Mesenchymal stem cell (in vitro differentiated cells and primary cell): ENCODE measurements around the gene PDGFA.
"Not testable (repeated sequence)": the region's sequence is repeated elsewhere in the genome, so short reads cannot be mapped to it uniquely, and the experiment has no call there.

Source experiments
- DNase-seq: peaks from one replicate; pipeline ENCODE4 v3.0.0-alpha.2; 2013
- H2AFZ ChIP-seq: one replicate; pipeline ENCODE4 v1.6.1; 2013; ENCODE audit warnings: low read depth, mild to moderate bottlenecking, control low read depth, inconsistent platforms, low read length, moderate library complexity
- H2AK5ac ChIP-seq: 2 replicates; pipeline ENCODE4 v1.6.1; 2013; ENCODE audit warnings: low read length, moderate library complexity, mild to moderate bottlenecking, inconsistent platforms; ENCODE audit not compliant: severe bottlenecking
- H2BK120ac ChIP-seq: one replicate; pipeline ENCODE4 v1.6.1; 2013; ENCODE audit warnings: low read depth, mild to moderate bottlenecking, inconsistent platforms, low read length, moderate library complexity
- H2BK12ac ChIP-seq, 2 experiments: one replicate each; pipeline ENCODE4 v1.6.1; 2013; ENCODE audit warnings: inconsistent platforms in 2 of 2, low read length in 2 of 2, mild to moderate bottlenecking in 2 of 2, moderate library complexity in 2 of 2, control low read depth in 1 of 2
- H2BK15ac ChIP-seq: one replicate; pipeline ENCODE4 v1.6.1; 2013; ENCODE audit warnings: mild to moderate bottlenecking, low read depth, inconsistent platforms; ENCODE audit not compliant: poor library complexity, severe bottlenecking
- H2BK5ac ChIP-seq: 2 replicates; pipeline ENCODE4 v1.6.1; 2013; ENCODE audit warnings: low read depth, mild to moderate bottlenecking, low read length, control low read depth, inconsistent platforms; ENCODE audit not compliant: poor library complexity, severe bottlenecking
- H3K14ac ChIP-seq, 2 experiments: one replicate each; pipeline ENCODE4 v1.6.1; 2013; ENCODE audit warnings: inconsistent platforms in 2 of 2, low read length in 2 of 2, control low read depth in 1 of 2, mild to moderate bottlenecking in 1 of 2, moderate library complexity in 1 of 2
- H3K18ac ChIP-seq, 2 experiments: one replicate each; pipeline ENCODE4 v1.6.1; 2013; ENCODE audit warnings: inconsistent platforms in 2 of 2, low read length in 2 of 2, control low read depth in 1 of 2, low read depth in 1 of 2, mild to moderate bottlenecking in 1 of 2
- H3K23ac ChIP-seq, 2 experiments: one replicate each; pipeline ENCODE4 v1.6.1; 2013; ENCODE audit warnings: inconsistent platforms in 2 of 2, low read length in 2 of 2, mild to moderate bottlenecking in 2 of 2, moderate library complexity in 2 of 2, control low read depth in 1 of 2
- H3K27ac ChIP-seq: 2 replicates; pipeline ENCODE4 v1.5.1; 2013; ENCODE audit warnings: mild to moderate bottlenecking, moderate library complexity, low read length, control low read depth, inconsistent platforms; ENCODE audit not compliant: poor library complexity, severe bottlenecking
- H3K27me3 ChIP-seq, 2 experiments: 2 replicates each; pipeline versions ENCODE4 v1.6.1 to v1.7.0; 2013; ENCODE audit warnings: low read length in 2 of 2, mild to moderate bottlenecking in 2 of 2, moderate library complexity in 2 of 2, control low read depth in 1 of 2, inconsistent platforms in 1 of 2; ENCODE audit not compliant: control insufficient read depth in 1 of 2, insufficient read depth in 1 of 2
- H3K36me3 ChIP-seq, 2 experiments: 2 replicates each; pipeline versions ENCODE4 v1.6.1 to v1.7.0; 2013; ENCODE audit warnings: low read length in 2 of 2, control low read depth in 1 of 2, inconsistent platforms in 1 of 2, low read depth in 1 of 2, mild to moderate bottlenecking in 1 of 2; ENCODE audit not compliant: insufficient read depth in 2 of 2, control insufficient read depth in 1 of 2
- H3K4ac ChIP-seq, 2 experiments: one replicate each; pipeline ENCODE4 v1.6.1; 2013; ENCODE audit warnings: inconsistent platforms in 2 of 2, low read length in 2 of 2, mild to moderate bottlenecking in 2 of 2, moderate library complexity in 2 of 2, control low read depth in 1 of 2, low read depth in 1 of 2
- H3K4me1 ChIP-seq: 2 replicates; pipeline ENCODE4 v1.6.1; 2013; ENCODE audit warnings: low read depth, low read length, control low read depth; ENCODE audit not compliant: control insufficient read depth, insufficient read depth
- H3K4me2 ChIP-seq: 2 replicates; pipeline ENCODE4 v1.6.1; 2013; ENCODE audit warnings: low read length, mild to moderate bottlenecking, inconsistent platforms; ENCODE audit not compliant: poor library complexity, severe bottlenecking
- H3K4me3 ChIP-seq, 2 experiments: 2 replicates each; pipeline versions ENCODE4 v1.5.1 to v1.7.0; 2013; ENCODE audit warnings: low read length in 2 of 2, mild to moderate bottlenecking in 2 of 2, control low read depth in 1 of 2, low read depth in 1 of 2; ENCODE audit not compliant: insufficient read depth in 1 of 2
- H3K79me1 ChIP-seq: replicated peaks from 2 replicates; pipeline ENCODE4 v1.6.1; 2013; ENCODE audit warnings: mild to moderate bottlenecking, control low read depth, low read length, inconsistent platforms; ENCODE audit not compliant: poor library complexity, severe bottlenecking
- H3K9ac ChIP-seq: 2 replicates; pipeline ENCODE4 v1.7.0; 2013; ENCODE audit warnings: mild to moderate bottlenecking, low read length, moderate library complexity
- H3K9me3 ChIP-seq: 2 replicates; pipeline ENCODE4 v1.7.0; 2013; ENCODE audit warnings: mild to moderate bottlenecking, low read length; ENCODE audit not compliant: control insufficient read depth
- H4K8ac ChIP-seq: one replicate; pipeline ENCODE4 v1.6.1; 2013; ENCODE audit warnings: inconsistent platforms, mild to moderate bottlenecking, low read length, moderate library complexity
- H4K91ac ChIP-seq: one replicate; pipeline ENCODE4 v1.6.1; 2013; ENCODE audit warnings: mild to moderate bottlenecking, low read length, inconsistent platforms
- WGBS: methylation state at CpG from one replicate; pipeline ENCODE4 v1.1.7; 2013; ENCODE audit warnings: mixed read lengths; 5-methylcytosine and 5-hydroxymethylcytosine counted together

The PDGFA gene

GRCh38 chr7:553636-554111, 34.0 kb upstream of the PDGFA start:
- Histone ChIP-seq H2BK120ac (no peak overlapping the region), H3K4me1 (peaks cover 11% of the 10 kb centered on the region), H4K8ac (peak overlapping the region; percentile 2), H2BK12ac (no peak overlapping the region), H3K4me3 (no peak overlapping the region), H3K9me3 (peaks cover 4% of the 10 kb centered on the region), H3K9ac (no peak overlapping the region), H2BK15ac (no peak overlapping the region), H3K14ac (no peak overlapping the region), H3K27me3 (peaks cover 0 to 26% of the 10 kb centered on the region in 2 experiments), H2AK5ac (peak overlapping the region; percentile 65), H3K27ac (no peak overlapping the region), H3K18ac (no peak overlapping the region), H3K23ac (no peak overlapping the region), H3K36me3 (peaks cover 0 to 11% of the 10 kb centered on the region in 2 experiments), H3K4ac (no peak overlapping the region), H2AFZ (no peak overlapping the region), H4K91ac (no peak overlapping the region), H3K4me2 (no peak overlapping the region), H3K79me1 (no peaks in the 10 kb centered on the region), H2BK5ac (no peak overlapping the region)
- no peak for DNase-seq
- 77% methylated on average over 18 of the region's 18 CpGs for WGBS

DNA sequence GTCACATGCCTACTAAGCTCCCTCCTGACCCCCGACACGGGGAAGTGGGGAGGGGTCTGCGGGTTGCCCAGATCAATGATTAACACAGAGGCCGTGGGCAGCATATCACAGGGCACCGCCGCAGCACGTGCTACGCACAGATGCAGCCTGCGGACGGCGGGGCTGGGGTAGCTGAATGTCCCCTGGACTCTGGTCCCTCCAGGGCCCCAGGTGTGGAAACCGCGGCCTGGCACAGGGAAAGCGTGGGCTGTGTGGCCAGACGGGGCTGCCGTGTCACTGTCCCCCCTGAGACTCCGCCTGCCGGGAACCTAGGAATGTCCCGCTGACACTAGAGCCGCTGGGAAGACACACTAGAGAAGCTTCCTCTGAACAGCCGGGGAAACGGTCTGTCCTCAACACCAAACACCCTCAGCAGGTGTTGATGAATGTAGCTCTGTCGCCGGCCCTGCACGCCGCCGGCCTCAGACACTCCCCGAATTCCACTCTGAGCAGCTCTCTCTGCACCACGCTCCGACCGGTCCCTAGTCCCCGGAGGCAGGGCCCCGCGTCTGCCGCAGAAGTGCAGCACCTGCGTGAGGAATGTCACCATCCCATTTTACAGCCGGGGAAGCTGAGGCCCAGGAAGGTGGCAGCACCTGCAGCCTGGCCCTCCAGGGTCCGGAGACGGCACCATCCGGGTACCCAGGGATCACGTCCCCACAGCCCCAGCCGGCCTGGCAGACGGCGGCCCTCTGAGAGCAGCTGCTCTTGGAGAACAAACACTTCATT, 33.4 kb upstream of the PDGFA start:
- Histone ChIP-seq H3K36me3 (peaks cover 0 to 14% of the 10 kb centered on the region in 2 experiments), H3K79me1 (no peaks in the 10 kb centered on the region), H2BK5ac (no peak overlapping the region), H3K18ac (no peak overlapping the region), H2AK5ac (no peak overlapping the region), H3K4me3 (no peak overlapping the region), H3K4me1 (peaks cover 11% of the 10 kb centered on the region), H3K9me3 (peaks cover 4% of the 10 kb centered on the region), H3K27me3 (peaks cover 0 to 26% of the 10 kb centered on the region in 2 experiments), H3K23ac (no peak overlapping the region), H4K91ac (no peak overlapping the region), H2BK12ac (no peak overlapping the region), H3K27ac (no peak overlapping the region), H2BK120ac (no peak overlapping the region), H3K4me2 (no peak overlapping the region), H3K14ac (no peak overlapping the region), H2AFZ (no peak overlapping the region), H2BK15ac (no peak overlapping the region), H3K9ac (no peak overlapping the region), H4K8ac (peak overlapping the region; percentile 2), H3K4ac (no peak overlapping the region)
- DNase-seq, result no peak
- 91% methylated on average over 44 of the region's 44 CpGs for whole genome bisulfite sequencing

GRCh38 chr7:552151-552867, 32.7 kb upstream of the PDGFA start:
- not testable (repeated sequence) for H2AK5ac ChIP-seq
- 87% methylated on average over 32 of the region's 32 CpGs for WGBS

DNA sequence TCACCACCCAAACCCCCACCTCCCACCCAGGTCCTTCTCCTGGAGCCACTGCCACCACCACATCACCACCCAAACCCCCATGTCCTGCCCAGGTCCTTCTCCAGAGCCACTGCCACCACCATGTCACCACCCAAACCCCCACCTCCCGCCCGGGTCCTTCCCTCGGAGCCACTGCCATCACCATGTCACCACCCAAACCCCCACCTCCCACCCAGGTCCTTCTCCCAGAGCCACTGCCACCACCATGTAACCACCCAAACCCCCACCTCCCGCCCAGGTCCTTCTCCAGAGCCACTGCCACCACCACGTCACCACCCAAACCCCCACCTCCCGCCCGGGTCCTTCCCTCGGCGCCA, 31.9 kb upstream of the PDGFA start:
- not testable (repeated sequence) for H3K4me2 ChIP-seq, H3K14ac ChIP-seq, H2BK120ac ChIP-seq, H2BK12ac ChIP-seq, H3K4ac ChIP-seq, H2AFZ ChIP-seq, H2BK5ac ChIP-seq, DNase-seq, H2BK15ac ChIP-seq, H3K9ac ChIP-seq, H4K8ac ChIP-seq, H3K18ac ChIP-seq, H2AK5ac ChIP-seq, H3K27ac ChIP-seq, H3K9me3 ChIP-seq, H3K4me3 ChIP-seq, H3K79me1 ChIP-seq, H3K23ac ChIP-seq
- 94% methylated on average over 8 of the region's 9 CpGs for WGBS
- H3K27me3 ChIP-seq, result peaks cover 0 to 18% of the 10 kb centered on the region in 2 experiments
- H3K36me3 ChIP-seq, result peaks cover 0 to 14% of the 10 kb centered on the region in 2 experiments
- peak overlapping the region; percentile 43 for H4K91ac ChIP-seq
- H3K4me1 ChIP-seq, result peaks cover 11% of the 10 kb centered on the region

More at GRCh38 chr7:552151-552867, 32.7 kb upstream of the PDGFA start:
- not testable (repeated sequence) for H3K27ac ChIP-seq, DNase-seq, H2BK15ac ChIP-seq, H2BK12ac ChIP-seq, H3K18ac ChIP-seq, H4K91ac ChIP-seq, H2BK5ac ChIP-seq, H3K23ac ChIP-seq, H2BK120ac ChIP-seq, H3K4me2 ChIP-seq, H3K14ac ChIP-seq, H3K4me3 ChIP-seq, H4K8ac ChIP-seq, H3K79me1 ChIP-seq, H3K9ac ChIP-seq, H2AFZ ChIP-seq, H3K4ac ChIP-seq, H3K9me3 ChIP-seq
- peaks cover 11% of the 10 kb centered on the region for H3K4me1 ChIP-seq
- peaks cover 0 to 23% of the 10 kb centered on the region in 2 experiments for H3K27me3 ChIP-seq
- H3K36me3 ChIP-seq, result peaks cover 0 to 14% of the 10 kb centered on the region in 2 experiments
